Measurements from ENCODE around the gene TMPRSS2.

The TMPRSS2 gene

DNA sequence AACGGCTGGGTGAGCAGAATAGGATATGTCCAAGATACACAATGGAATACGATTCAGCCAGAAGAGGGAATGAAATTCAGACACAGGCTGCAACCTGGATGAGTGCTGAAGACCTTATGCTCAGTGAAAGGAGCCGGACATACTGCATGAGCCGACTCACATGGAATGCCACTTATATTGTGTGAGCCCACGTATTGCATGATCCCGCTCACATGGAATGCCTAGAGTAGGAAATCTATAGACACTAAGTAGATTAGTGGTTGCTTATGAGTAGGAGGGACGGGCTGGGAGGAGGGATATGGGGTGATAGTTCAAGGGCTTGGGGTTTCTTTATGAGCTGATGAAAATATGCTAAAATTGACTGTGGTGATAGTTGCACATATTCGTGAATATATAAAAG lies 26.8 kb downstream of the TMPRSS2 start:
- H3K4me1 ChIP-seq (ENCODE audit: control insufficient read depth, insufficient read depth, low read length): peaks cover 39% of the 10 kb centered on the region
- H3K4me3 ChIP-seq (ENCODE audit: low read depth, low read length): no peak overlapping the region
- no peak overlapping the region for H3K9ac ChIP-seq (ENCODE audit: low read depth, low read length)
- no peaks in the 10 kb centered on the region for H3K9me3 ChIP-seq (ENCODE audit: control insufficient read depth, insufficient read depth, low read length)
- H3K36me3 ChIP-seq (ENCODE audit: control insufficient read depth, insufficient read depth, low read length): peaks cover 7% of the 10 kb centered on the region; the same call in 1 of the 2 replicates
- H3K27me3 ChIP-seq (ENCODE audit: control insufficient read depth, insufficient read depth, low read length): no peaks in the 10 kb centered on the region
- H3K27ac ChIP-seq (ENCODE audit: low read depth, low read length): no peak overlapping the region

GRCh38 chr21:41480086-41480690 lies 27.8 kb downstream of the TMPRSS2 start:
- Histone ChIP-seq H3K4me1 (ENCODE audit: control insufficient read depth, insufficient read depth, low read length) (peaks cover 39% of the 10 kb centered on the region), H3K36me3 (ENCODE audit: control insufficient read depth, insufficient read depth, low read length) (peaks cover 12% of the 10 kb centered on the region), H3K27ac (ENCODE audit: low read depth, low read length) (no peak overlapping the region), H3K9me3 (ENCODE audit: control insufficient read depth, insufficient read depth, low read length) (no peaks in the 10 kb centered on the region), H3K4me3 (ENCODE audit: low read depth, low read length) (no peak overlapping the region), H3K9ac (ENCODE audit: low read depth, low read length) (no peak overlapping the region), H3K27me3 (ENCODE audit: control insufficient read depth, insufficient read depth, low read length) (no peaks in the 10 kb centered on the region)

DNA sequence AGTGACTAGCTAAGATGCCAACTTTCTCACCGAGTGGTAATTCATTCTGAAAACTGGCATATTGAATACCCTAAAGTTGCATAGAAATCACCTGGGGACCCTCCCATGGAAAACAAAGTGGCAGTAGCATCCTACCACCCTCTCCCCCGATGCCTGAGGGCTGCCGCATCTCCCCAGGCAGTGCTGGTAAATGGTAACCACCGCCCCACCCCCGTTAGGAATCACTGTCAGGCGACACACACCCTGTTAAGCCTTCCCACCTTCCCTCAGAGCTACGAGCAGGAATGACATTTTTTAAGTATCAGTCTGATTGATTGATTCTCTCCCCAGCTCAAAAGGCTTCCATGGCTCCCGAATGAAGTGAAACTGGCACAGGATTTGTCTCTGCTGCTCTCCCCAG lies 28.3 kb downstream of the TMPRSS2 start:
- Histone ChIP-seq H3K9ac (ENCODE audit: low read depth, low read length) (no peak overlapping the region), H3K9me3 (ENCODE audit: control insufficient read depth, insufficient read depth, low read length) (no peaks in the 10 kb centered on the region), H3K27me3 (ENCODE audit: control insufficient read depth, insufficient read depth, low read length) (no peaks in the 10 kb centered on the region), H3K4me3 (ENCODE audit: low read depth, low read length) (no peak overlapping the region), H3K4me1 (ENCODE audit: control insufficient read depth, insufficient read depth, low read length) (peaks cover 39% of the 10 kb centered on the region), H3K36me3 (ENCODE audit: control insufficient read depth, insufficient read depth, low read length) (peaks cover 12% of the 10 kb centered on the region), H3K27ac (ENCODE audit: low read depth, low read length) (no peak overlapping the region)

GRCh38 chr21:41478319-41479177 lies 29.4 kb downstream of the TMPRSS2 start:
- Histone ChIP-seq H3K9me3 (ENCODE audit: control insufficient read depth, insufficient read depth, low read length) (no peaks in the 10 kb centered on the region), H3K9ac (ENCODE audit: low read depth, low read length) (no peak overlapping the region; the same call in 1 of the 2 replicates), H3K4me3 (ENCODE audit: low read depth, low read length) (no peak overlapping the region), H3K27me3 (ENCODE audit: control insufficient read depth, insufficient read depth, low read length) (no peaks in the 10 kb centered on the region), H3K4me1 (ENCODE audit: control insufficient read depth, insufficient read depth, low read length) (peaks cover 39% of the 10 kb centered on the region), H3K36me3 (ENCODE audit: control insufficient read depth, insufficient read depth, low read length) (peaks cover 12% of the 10 kb centered on the region), H3K27ac (ENCODE audit: low read depth, low read length) (peak overlapping the region; percentile 82)

- H3K27me3 ChIP-seq (ENCODE audit: control insufficient read depth, insufficient read depth, low read length): no peaks in the 10 kb centered on the region
- H3K9ac ChIP-seq (ENCODE audit: low read depth, low read length): peak overlapping the region; percentile 32; the same call in 1 of the 2 replicates
Observed at GRCh38 chr21:41477641-41478318, 30.2 kb downstream of the TMPRSS2 start.

DNA sequence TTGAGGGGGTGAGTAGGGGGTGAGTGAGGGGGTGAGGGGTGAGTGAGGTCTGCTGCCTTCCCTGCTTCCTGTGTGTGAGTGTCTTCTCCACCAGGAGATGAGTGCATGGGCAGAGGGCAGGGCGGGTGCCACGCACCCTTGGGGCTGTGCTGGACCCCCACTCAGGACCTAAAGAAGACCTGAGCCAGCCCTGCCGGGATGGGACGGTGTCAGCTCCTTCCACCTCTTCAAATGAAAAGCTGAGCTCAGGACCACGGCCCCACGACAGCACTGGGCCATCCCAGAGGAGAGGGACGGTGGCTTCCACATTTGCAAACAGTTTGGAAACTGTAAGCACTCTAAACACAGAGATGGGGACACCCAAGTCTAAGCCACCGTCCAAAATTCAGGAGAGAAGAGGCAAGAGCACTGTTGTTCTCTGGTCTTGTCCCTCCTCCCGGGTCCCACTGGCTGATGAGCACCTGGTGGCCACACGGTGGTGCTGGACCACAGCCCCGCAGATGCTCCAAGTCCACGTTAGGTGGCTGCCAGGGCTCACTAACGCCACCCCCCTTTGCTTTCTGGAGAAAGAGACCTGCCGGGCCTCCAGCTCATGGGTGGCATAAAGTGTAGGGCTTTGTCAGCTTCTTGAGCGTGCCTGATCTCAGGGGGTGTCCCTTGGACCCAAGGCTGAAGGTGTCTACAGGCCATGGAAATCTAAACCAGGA lies 32.1 kb downstream of the TMPRSS2 start:
- Histone ChIP-seq H3K27ac (ENCODE audit: low read depth, low read length) (no peak overlapping the region), H3K9ac (ENCODE audit: low read depth, low read length) (no peak overlapping the region), H3K4me1 (ENCODE audit: control insufficient read depth, insufficient read depth, low read length) (peaks cover 39% of the 10 kb centered on the region), H3K9me3 (ENCODE audit: control insufficient read depth, insufficient read depth, low read length) (no peaks in the 10 kb centered on the region), H3K36me3 (ENCODE audit: control insufficient read depth, insufficient read depth, low read length) (peaks cover 33% of the 10 kb centered on the region), H3K27me3 (ENCODE audit: control insufficient read depth, insufficient read depth, low read length) (no peaks in the 10 kb centered on the region), H3K4me3 (ENCODE audit: low read depth, low read length) (no peak overlapping the region)

More at GRCh38 chr21:41477641-41478318, 30.2 kb downstream of the TMPRSS2 start:
- H3K36me3 ChIP-seq (ENCODE audit: control insufficient read depth, insufficient read depth, low read length): peaks cover 16% of the 10 kb centered on the region
- peak overlapping the region; percentile 22 for H3K4me3 ChIP-seq (ENCODE audit: low read depth, low read length)
- H3K4me1 ChIP-seq (ENCODE audit: control insufficient read depth, insufficient read depth, low read length): peaks cover 39% of the 10 kb centered on the region
- H3K9me3 ChIP-seq (ENCODE audit: control insufficient read depth, insufficient read depth, low read length): no peaks in the 10 kb centered on the region
- H3K27ac ChIP-seq (ENCODE audit: low read depth, low read length): peak overlapping the region; percentile 82

DNA sequence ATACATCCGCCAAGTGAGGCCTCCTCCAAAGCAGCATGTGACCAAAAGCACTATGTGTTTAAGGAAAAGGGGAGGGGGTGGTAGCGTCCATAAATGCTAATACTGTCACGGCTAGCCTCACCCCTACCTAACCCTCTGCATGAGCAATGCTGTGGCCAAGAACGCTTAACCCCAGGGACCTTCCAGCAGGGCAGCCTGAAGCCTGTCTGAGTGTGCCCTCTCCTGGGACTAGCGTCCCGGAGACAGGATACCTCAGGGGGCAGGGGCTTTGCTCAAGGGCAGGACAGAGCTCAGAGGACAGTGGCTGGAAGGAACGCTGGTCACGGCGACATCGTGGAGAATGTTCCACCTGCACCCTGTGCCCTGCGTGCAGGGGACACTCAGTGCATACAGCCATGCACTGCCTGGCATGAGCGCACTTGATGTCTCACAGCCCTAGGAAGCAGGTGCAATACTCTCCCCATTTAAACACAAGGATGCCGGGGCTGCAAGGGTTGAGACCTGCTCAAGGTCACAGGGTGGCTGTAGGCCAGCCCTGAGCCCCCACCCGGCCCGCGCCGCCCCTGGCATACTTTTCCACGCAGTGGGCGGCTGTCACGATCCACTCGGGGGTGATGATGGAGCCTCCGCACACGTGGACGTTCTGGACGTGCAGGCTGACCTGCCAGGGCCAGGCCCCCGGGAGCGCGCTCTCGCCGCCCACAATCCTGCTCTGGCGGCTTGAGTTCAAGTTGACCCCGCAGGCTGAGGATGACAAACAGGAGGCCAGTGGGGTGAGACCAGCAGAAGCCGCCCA lies 35.0 kb downstream of the TMPRSS2 start:
- H3K27me3 ChIP-seq (ENCODE audit: control insufficient read depth, insufficient read depth, low read length): no peaks in the 10 kb centered on the region
- peaks cover 56% of the 10 kb centered on the region for H3K36me3 ChIP-seq (ENCODE audit: control insufficient read depth, insufficient read depth, low read length)
- H3K4me1 ChIP-seq (ENCODE audit: control insufficient read depth, insufficient read depth, low read length): peaks cover 21% of the 10 kb centered on the region
- H3K9ac ChIP-seq (ENCODE audit: low read depth, low read length): no peak overlapping the region
- H3K4me3 ChIP-seq (ENCODE audit: low read depth, low read length): no peak overlapping the region
- H3K27ac ChIP-seq (ENCODE audit: low read depth, low read length): no peak overlapping the region
- no peaks in the 10 kb centered on the region for H3K9me3 ChIP-seq (ENCODE audit: control insufficient read depth, insufficient read depth, low read length)

GRCh38 chr21:41470054-41470453 lies 37.9 kb downstream of the TMPRSS2 start:
- Histone ChIP-seq H3K27me3 (ENCODE audit: control insufficient read depth, insufficient read depth, low read length) (no peaks in the 10 kb centered on the region), H3K27ac (ENCODE audit: low read depth, low read length) (no peak overlapping the region), H3K9ac (ENCODE audit: low read depth, low read length) (no peak overlapping the region), H3K4me1 (ENCODE audit: control insufficient read depth, insufficient read depth, low read length) (peaks cover 4% of the 10 kb centered on the region; the same call in 1 of the 2 replicates), H3K4me3 (ENCODE audit: low read depth, low read length) (no peak overlapping the region), H3K9me3 (ENCODE audit: control insufficient read depth, insufficient read depth, low read length) (no peaks in the 10 kb centered on the region; the same call in 1 of the 2 replicates), H3K36me3 (ENCODE audit: control insufficient read depth, insufficient read depth, low read length) (peaks cover 69% of the 10 kb centered on the region)

- Histone ChIP-seq H3K4me1 (ENCODE audit: control insufficient read depth, insufficient read depth, low read length) (peaks cover 4% of the 10 kb centered on the region; the same call in 1 of the 2 replicates), H3K36me3 (ENCODE audit: control insufficient read depth, insufficient read depth, low read length) (peaks cover 63% of the 10 kb centered on the region), H3K27me3 (ENCODE audit: control insufficient read depth, insufficient read depth, low read length) (no peaks in the 10 kb centered on the region), H3K9me3 (ENCODE audit: control insufficient read depth, insufficient read depth, low read length) (peaks cover 23% of the 10 kb centered on the region), H3K4me3 (ENCODE audit: low read depth, low read length) (no peak overlapping the region), H3K27ac (ENCODE audit: low read depth, low read length) (no peak overlapping the region), H3K9ac (ENCODE audit: low read depth, low read length) (no peak overlapping the region)
Observed at GRCh38 chr21:41466024-41466820, 41.7 kb downstream of the TMPRSS2 start.

Measured in HUES48 (cell line).